Activated CD4-positive, alpha-beta T cell treated with anti-CD3 and anti-CD28 coated beads for 1 hour (primary cell): Measurements from ENCODE around the gene USP44.
"Not testable (repeated sequence)": the region's sequence is repeated elsewhere in the genome, so short reads cannot be mapped to it uniquely, and the experiment has no call there.

Source experiments
- DNase-seq: peaks from one replicate; pipeline ENCODE4 v3.0.0-alpha.2; 2020

Gene USP44

DNA sequence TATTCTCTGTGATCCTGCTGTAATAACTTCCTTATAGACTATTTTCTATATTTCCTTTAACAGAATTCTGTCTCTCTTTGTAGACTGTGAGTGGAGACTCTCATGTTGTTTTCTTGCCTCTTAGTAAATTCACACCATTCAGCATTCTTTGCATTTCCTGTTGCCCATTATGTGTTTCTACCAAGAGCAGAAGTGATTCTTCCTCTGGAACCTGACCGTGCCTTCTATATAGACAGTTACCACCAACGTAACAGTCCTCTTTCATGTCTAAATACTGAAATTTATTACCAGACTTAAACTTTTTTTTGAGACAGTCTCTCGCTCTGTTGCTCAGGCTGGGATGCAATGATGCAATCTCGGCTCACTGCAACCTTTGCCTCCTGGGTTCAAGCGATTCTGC is 46.2 kb downstream of the USP44 start:
- no peak for DNase-seq

DNA sequence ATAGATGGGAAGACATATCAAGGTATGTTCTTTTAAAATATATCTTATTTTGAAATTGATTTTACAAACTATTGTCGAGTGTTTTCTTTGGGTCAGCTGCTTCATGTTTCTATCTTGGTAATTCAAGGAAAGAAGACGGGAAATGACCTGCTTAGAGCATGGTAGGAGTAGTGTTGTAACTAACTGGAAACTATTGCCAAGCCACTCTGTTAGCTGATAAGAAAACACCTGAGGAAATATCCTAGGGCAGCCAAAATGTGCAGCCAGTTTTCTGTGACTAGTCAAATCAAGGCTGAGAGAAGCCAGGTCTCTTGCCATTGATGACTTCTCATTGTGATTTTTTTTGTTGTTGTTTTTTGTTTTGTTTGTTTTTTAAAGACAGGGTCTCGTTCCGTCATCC is 47.1 kb downstream of the USP44 start:
- DNase-seq, result no peak

DNA sequence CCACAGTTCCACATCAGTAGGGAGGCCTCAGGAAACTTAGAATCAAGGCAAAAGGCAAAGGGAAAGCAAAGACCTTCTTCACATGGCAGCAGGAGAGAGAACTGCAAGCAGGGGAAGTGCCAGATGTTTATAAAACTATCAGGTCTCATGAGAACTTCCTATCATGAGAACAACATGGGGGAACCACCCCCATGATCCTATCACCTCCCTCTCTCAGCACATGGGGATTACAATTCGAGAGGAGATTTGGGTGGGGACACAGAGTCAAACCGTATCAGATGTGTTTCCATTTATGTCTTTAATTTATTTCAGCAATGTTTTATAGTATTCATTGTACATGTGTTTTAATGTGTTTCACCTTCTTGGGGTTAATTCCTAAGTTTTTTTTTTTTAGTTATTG is 51.5 kb downstream of the USP44 start:
- DNase-seq, result no peak

- DNase-seq, result no peak
These were observed 52.3 kb downstream of the USP44 start for GRCh38 chr12:95498968-95499367.

- no peak for DNase-seq
These were observed 54.2 kb downstream of the USP44 start for GRCh38 chr12:95497031-95497430.

DNA sequence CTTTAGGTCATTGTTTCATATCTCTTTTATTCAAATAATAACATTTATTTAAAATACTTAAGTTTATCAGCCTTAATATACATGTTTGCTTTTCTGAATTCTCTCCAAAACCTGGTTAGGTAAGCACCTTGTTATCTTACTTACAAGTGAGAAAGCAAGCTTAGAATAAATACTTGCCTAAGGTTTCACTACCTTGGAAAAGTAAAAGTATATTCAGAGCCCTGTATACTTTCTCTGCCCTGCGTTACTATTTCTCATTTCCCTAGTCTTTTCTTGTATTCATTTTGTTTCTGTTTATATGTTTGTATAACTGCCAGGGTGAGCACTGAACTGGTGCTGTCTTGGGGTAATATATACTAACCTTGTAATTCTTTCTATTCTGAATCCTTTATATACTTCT is 55.8 kb downstream of the USP44 start:
- DNase-seq, result no peak

- DNase-seq, result no peak
These were observed 56.4 kb downstream of the USP44 start for GRCh38 chr12:95494888-95495287.

DNA sequence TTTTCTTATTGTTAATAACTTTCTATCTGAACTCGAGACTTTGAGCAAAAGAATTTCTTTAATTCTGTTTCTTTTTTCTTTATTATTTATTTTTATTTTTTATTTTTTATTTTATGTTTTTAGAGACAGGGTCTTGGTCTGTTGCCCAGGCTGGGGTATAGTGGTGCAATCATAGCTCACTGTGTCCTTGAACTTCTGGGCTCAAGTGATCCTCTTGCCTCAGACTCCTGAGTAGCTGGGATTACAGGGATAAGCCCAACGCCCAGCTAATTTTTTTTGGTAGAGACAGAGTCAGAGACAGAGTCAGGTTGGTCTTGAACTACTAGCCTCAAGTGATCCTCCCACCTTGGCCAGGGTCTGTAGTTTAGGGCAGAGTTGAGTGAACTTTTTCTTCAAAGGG is 58.8 kb downstream of the USP44 start:
- no peak for DNase-seq

DNA sequence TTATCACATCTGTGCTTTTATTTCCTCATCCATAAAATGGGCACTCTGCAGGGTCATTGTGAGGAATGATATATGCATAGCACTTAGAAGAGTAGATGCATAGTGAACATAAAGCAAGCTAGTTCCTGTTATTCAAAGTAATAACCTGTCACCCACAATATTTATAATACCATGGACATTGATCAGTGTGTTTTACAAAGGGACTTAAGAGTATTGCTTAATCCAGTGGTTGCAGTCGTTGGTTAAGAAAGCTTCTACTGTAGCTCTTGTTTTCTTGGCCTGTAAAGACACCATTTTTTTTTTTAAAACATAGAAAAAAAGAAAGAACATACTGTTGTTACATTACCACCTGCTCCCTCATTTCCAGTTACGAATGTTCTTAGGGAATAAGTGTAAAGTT is 64.3 kb downstream of the USP44 start:
- DNase-seq, result no peak

- DNase-seq, result no peak
These were observed 66.8 kb downstream of the USP44 start for GRCh38 chr12:95484524-95484923.

- DNase-seq, result not testable (repeated sequence)
These were observed 68.7 kb downstream of the USP44 start for GRCh38 chr12:95482564-95482963.

GRCh38 chr12:95481888-95482287 is 69.4 kb downstream of the USP44 start:
- no peak for DNase-seq

DNA sequence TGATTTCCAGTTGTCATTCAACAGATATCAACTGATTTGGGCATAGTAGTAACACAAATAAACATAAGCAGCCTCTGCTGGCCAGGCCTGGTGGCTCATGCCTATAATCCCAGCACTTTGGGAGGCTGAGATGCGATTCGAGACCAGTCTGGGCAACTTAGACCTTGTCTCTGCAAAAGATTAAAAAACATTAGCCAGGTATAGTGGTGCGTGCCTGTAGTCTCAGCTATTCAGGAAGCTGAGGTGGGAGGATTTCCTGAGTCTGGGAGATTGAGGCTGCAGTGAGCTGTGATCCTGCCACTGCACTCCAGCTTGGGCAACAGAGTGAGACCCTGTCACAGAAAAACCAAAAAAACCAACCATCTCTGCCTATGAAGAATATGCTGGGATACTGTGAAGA is 70.2 kb downstream of the USP44 start:
- DNase-seq, result no peak

- DNase-seq, result no peak
These were observed 71.0 kb downstream of the USP44 start for GRCh38 chr12:95480230-95480629.

GRCh38 chr12:95474660-95474958 is 76.7 kb downstream of the USP44 start:
- no peak for DNase-seq

GRCh38 chr12:95473884-95474659 is 77.2 kb downstream of the USP44 start, which contains the start of gene METAP2:
TSS of gene METAP2 (plus strand) at chr12:95474152. CDS start at chr12:95474180, 28 bp downstream.
- DNase-seq, result peak; percentile 84

DNA sequence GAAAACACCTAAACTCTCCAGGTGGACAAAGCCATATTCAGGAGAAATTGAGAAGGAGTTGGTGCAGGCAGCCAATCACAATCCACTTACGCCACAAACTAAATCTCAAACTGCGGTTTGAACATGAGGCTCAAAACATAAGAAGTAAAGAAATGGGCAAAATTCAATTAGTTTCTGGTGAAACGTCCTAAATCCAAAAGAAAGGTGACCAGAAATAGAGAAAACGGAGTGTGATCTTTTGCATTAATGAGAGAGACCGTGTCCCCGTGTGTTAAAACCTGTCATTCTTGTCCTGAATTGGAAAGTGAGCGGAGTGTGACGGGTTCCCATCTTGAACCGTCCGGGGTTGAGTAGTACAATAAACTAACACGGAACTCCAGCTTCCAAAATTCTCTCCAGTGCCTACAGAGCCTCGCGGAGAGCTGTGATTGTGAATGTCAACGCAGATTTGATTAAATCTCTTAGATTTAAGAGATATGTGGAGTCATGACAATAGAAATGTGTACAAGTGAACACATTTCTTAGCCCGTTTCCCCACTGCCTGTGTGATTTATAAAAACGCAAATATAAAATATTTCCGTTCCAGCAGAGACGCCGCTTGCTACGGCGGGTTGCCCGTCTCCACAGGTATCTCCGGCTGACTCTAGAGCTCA is 77.9 kb downstream of the USP44 start:
- no peak for DNase-seq

DNA sequence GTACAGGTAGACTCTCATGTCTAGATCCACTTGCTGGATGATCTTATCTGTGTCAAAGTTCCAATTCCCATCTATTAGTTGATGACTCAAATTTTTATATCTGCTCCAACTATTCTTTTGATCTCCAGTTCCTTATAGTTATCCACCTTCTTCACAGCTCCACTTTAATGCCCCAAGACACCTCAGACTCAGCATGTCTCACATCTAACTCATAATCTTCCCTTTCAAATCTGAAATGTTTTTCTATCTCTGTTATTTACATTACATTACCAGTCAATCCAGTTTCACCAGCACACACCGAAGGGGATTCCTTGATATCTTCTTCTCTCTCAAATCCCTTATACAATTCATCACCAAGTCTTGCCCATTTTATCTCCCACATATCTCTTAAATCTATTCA is 81.0 kb downstream of the USP44 start:
- DNase-seq, result no peak
